Heart left ventricle (tissue), 16 donors: ENCODE results near the gene PSKH1. TPM values are rescaled to one million over a fixed set of nuclear protein-coding genes. Genes with fewer than 3 reads are reported as not detected.

ENCODE experiments used
- ATAC-seq, 4 donors: fragments of 200-7000 bp; cut with Tn5 transposase; one replicate each; pipeline ENCODE4 v1.9.1; 2020 to 2022; ENCODE audit warnings: moderate library complexity in 4 of 4, mild to moderate bottlenecking in 3 of 4, moderate number of reproducible peaks in 1 of 4
- DNase-seq, 5 donors: peaks; one replicate each; pipeline ENCODE4 v3.0.0-alpha.2; 2020
- H3K27ac ChIP-seq, 12 donors: fragments of 200-600 bp; sonication (generic) in 4 of 12; one replicate each; pipeline versions ENCODE4 v1.5.0 to v1.8.0; 2016 to 2022; ENCODE audit warnings: mild to moderate bottlenecking in 2 of 12
- H3K27me3 ChIP-seq, 9 donors: fragments of 200-600 bp; sonication (generic) in 2 of 9; one replicate each; pipeline versions ENCODE4 v1.5.1 to v1.8.0; 2016 to 2022; ENCODE audit warnings: mild to moderate bottlenecking in 3 of 9
- H3K36me3 ChIP-seq, 9 donors: fragments of 200-600 bp; sonication (generic) in 2 of 9; one replicate each; pipeline versions ENCODE4 v1.5.0 to v1.8.0; 2018 to 2022; ENCODE audit warnings: mild to moderate bottlenecking in 2 of 9
- H3K4me1 ChIP-seq, 12 donors: fragments of 200-600 bp; sonication (generic) in 4 of 12; one replicate each; pipeline versions ENCODE4 v1.5.0 to v1.8.0; 2016 to 2022; ENCODE audit warnings: mild to moderate bottlenecking in 3 of 12
- H3K4me3 ChIP-seq, 12 donors: fragments of 200-600 bp; sonication (generic) in 4 of 12; one replicate each; pipeline versions ENCODE4 v1.5.0 to v1.8.0; 2017 to 2022; ENCODE audit warnings: mild to moderate bottlenecking in 9 of 12, moderate library complexity in 4 of 12
- H3K9me3 ChIP-seq, 12 donors: fragments of 200-600 bp; sonication (generic) in 4 of 12; one replicate each; pipeline versions ENCODE4 v1.5.0 to v1.8.0; 2016 to 2022; ENCODE audit warnings: mild to moderate bottlenecking in 1 of 12
- POLR2A ChIP-seq, 2 donors: fragments of 450-650 bp; IDR thresholded peaks; one replicate each; pipeline ENCODE4 v1.6.1; 2017; ENCODE audit warnings: antibody characterized with exemption in 2 of 2, mild to moderate bottlenecking in 2 of 2, moderate library complexity in 2 of 2
- WGBS, 4 donors: extraction: QIAGEN DNeasy Blood & Tissue Kit in 2 of 4; methylation state at CpG; one replicate each; pipeline versions ENCODE4 v1.1.5 to v1.1.7; 2013 to 2018; 5-methylcytosine and 5-hydroxymethylcytosine counted together
- intact Hi-C, 10 donors: fragments of 100-400 bp; cut with DNase I; formaldehyde crosslinking; loops; one replicate each; pipeline versions ENCODE4 v1.11.1 to v1.14.2; 2022
- polyA plus RNA-seq, 2 donors: library from polyadenylated mRNA; stranded (reverse); fragments of 200-250 nt; gene quantifications; one replicate each; pipeline ENCODE4 v1.2.3, GENCODE V29; 2013
- total RNA-seq, 9 donors: library from RNA; depleted of rRNA in 2 of 9; stranded (reverse); fragments of >200 nt in 2 of 9; fragmentation: NEBNext Ultra II Directional in 3 of 9; extraction: Animal tissue kit (Norgen Biotek cat#: 25700) in 3 of 9; gene quantifications; one replicate each; pipeline versions ENCODE4 v1.1.0 to v1.2.4, GENCODE V29; 2016 to 2023
- TF ChIP-seq, protein P1 (sequence below), 12 donors: fragments of 200-600 bp; sonication (generic) in 4 of 12; IDR thresholded peaks; one replicate each; pipeline versions ENCODE4 v1.5.0 to v1.8.0; 2018 to 2022; ENCODE audit warnings: antibody characterized with exemption in 12 of 12, mild to moderate bottlenecking in 5 of 12
- donor health status: ischemic (EF 13 %, LVEDD 7.1; RV severe dilation, severe dysfunction).
- donor health status: healthy with polysubstance abuse.
- donor health status: DM: no; HTN: yes; CAD: no.
- donor health status: DM: no; HTN: no; CAD: no.
- donor health status: ischemic (EF 25% LVEDD 6.9; RV normal size, moderate dysfunction).
- donor health status: ischemic (EF 25% LVEDD 5.7; RV mildly dilated, moderate dysfunction).
- donor health status: healthy.
- donor health status: DM: yes; HTN: yes; CAD: no.
- donor health status: ischemic (EF 35%, LVEDD 5.7; RV mildly dilated, moderate dysfunction).
- donor health status: nonischemic (EF 11% LVEDD 7.7; RV severe dilation, severe dysfunction).
- donor health status: DM: yes; HTN: yes; CAD: no.
- donor health status: PGD.
- donor health status: ischemic (EF 29% LVEDD 5.4; RV normal size, mild dysfunction).
- donor health status: nonischemic (EF 23%, LVEDD 6.1; RV moderate dilation, normal function).

PSKH1 gene
- total and polyA plus RNA-seq, 11 donors, result 16.3 to 36.9 (median 21.6) TPM

DNA sequence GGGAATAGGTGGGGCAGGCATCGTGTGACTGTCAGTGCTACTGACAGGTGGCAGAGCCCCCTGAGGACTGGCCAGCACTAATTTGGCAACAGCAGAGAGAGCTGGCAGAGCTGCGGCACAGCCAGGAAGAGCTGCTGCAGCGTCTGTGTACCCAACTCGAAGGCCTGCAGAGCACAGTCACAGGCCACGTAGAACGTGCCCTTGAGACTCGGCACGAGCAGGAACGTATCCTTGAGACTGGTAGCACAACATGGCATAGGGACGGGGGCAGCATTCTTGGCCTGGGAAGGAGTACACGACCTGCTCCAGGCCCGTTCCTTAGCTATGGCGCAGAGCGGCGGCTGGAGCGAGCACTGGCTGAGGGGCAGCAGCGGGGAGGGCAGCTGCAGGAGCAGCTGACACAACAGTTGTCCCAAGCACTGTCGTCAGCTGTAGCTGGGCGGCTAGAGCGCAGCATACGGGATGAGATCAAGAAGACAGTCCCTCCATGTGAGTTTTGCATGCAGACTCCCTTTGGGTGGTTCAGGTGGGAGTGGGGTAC, 11.4 kb upstream of the PSKH1 start:
- H3K36me3 ChIP-seq, result peaks cover 0 to 97% (median 82%) of the 10 kb centered on the region in 9 donors
- DNase-seq (peak in 4 of 5 donors; percentile 42 to 84 (median 62)), ATAC-seq (peak; percentile 60 to 66 (median 62))
- peak overlapping the region; percentile 57 to 94 (median 84) for H3K27ac ChIP-seq
- TF ChIP-seq, protein P1, sequence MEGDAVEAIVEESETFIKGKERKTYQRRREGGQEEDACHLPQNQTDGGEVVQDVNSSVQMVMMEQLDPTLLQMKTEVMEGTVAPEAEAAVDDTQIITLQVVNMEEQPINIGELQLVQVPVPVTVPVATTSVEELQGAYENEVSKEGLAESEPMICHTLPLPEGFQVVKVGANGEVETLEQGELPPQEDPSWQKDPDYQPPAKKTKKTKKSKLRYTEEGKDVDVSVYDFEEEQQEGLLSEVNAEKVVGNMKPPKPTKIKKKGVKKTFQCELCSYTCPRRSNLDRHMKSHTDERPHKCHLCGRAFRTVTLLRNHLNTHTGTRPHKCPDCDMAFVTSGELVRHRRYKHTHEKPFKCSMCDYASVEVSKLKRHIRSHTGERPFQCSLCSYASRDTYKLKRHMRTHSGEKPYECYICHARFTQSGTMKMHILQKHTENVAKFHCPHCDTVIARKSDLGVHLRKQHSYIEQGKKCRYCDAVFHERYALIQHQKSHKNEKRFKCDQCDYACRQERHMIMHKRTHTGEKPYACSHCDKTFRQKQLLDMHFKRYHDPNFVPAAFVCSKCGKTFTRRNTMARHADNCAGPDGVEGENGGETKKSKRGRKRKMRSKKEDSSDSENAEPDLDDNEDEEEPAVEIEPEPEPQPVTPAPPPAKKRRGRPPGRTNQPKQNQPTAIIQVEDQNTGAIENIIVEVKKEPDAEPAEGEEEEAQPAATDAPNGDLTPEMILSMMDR (IDR thresholded peaks at IDR 0.05), result no peak
- TF ChIP-seq POLR2A (IDR thresholded peaks at IDR 0.05), result no peak
- H3K4me3 ChIP-seq, result no peak overlapping the region
- peaks cover 0 to 56% (median 32%) of the 10 kb centered on the region in 12 donors for H3K4me1 ChIP-seq
- intact Hi-C loops, result loop anchor here in 9 of 10 donors (2.0 to 10.0 kb wide), 8 partner anchors 45 to 163 kb away; no protein-coding TSS in a partner anchor
- WGBS, 4 donors, result 57 to 84% (median 71%) methylated on average over 16 to 21 of the region's 21 CpGs
- H3K9me3 ChIP-seq, result no peaks in the 10 kb centered on the region
- no peaks in the 10 kb centered on the region for H3K27me3 ChIP-seq

DNA sequence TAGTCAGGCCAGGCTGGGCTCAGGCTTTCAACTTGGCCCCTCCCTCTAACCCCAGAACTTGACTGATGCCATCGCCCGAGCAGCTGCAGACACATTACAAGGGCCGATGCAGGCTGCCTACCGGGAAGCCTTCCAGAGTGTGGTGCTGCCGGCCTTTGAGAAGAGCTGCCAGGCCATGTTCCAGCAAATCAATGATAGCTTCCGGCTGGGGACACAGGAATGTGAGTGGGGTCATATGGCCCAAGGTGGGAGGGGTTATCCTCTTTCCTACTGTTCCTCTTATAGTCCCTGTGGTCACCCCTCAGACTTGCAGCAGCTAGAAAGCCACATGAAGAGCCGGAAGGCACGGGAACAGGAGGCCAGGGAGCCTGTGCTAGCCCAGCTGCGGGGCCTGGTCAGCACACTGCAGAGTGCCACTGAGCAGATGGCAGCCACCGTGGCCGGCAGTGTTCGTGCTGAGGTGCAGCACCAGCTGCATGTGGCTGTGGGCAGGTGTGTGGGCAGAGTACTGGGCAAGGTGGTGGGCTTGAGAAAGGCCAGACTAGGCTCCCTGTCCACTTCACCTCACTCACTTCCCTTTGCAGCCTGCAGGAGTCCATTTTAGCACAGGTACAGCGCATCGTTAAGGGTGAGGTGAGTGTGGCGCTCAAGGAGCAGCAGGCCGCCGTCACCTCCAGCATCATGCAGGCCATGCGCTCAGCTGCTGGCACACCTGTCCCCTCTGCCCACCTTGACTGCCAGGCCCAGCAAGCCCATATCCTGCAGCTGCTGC, 10.5 kb upstream of the PSKH1 start:
- ATAC-seq (peak; percentile 62 to 85 (median 69)), DNase-seq (peak in 4 of 5 donors; percentile 78 to 88 (median 83))
- Histone ChIP-seq H3K27ac (peak overlapping the region; percentile 57 to 94 (median 84)), H3K36me3 (peaks cover 0 to 89% (median 73%) of the 10 kb centered on the region in 9 donors), H3K4me1 (peaks cover 0 to 56% (median 32%) of the 10 kb centered on the region in 12 donors), H3K9me3 (no peaks in the 10 kb centered on the region), H3K27me3 (no peaks in the 10 kb centered on the region), H3K4me3 (no peak overlapping the region)
- WGBS, 4 donors, result 52 to 61% (median 58%) methylated on average over 17 to 18 of the region's 18 CpGs
- TF ChIP-seq POLR2A (IDR thresholded peaks at IDR 0.05), result no peak
- TF ChIP-seq, protein P1 (IDR thresholded peaks at IDR 0.05), result peak in 3 of 12 donors; percentile 15 to 31 (median 16)
- intact Hi-C loops, result loop anchor here in 9 of 10 donors (2.0 to 10.0 kb wide), 8 partner anchors 44 to 162 kb away; no protein-coding TSS in a partner anchor

DNA sequence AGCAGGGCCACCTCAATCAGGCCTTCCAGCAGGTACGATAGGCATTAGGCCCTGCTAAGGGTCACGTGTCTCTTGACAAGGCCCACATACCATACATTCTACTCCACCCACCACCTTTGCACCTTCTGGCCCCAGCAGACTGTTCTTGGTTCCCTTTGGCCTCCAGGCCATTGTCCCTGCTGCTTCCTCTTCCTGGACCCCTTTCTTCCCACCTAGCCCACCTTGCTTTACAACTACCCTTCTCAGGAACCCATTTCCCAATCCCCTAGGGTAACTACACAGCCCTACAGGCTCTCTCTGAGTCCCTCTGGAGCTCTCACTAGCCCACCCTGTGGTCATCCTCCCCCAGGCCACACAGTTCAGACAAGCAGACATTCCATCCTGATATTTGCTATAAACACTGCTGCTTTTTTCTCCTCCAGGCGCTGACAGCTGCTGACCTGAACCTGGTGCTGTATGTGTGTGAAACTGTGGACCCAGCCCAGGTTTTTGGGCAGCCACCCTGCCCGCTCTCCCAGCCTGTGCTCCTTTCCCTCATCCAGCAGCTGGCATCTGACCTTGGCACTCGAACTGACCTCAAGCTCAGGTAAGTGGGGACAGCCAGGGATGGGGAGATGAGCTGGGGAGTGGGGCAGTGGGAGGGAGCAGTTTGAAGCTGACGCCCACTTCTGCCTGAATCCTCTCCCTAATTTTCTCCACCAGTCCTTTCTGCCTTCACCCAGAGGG, 9.7 kb upstream of the PSKH1 start:
- no peak for ATAC-seq
- H3K9me3 ChIP-seq, result no peaks in the 10 kb centered on the region
- TF ChIP-seq POLR2A (IDR thresholded peaks at IDR 0.05), result no peak
- TF ChIP-seq, protein P1 (IDR thresholded peaks at IDR 0.05), result no peak
- intact Hi-C loops, result loop anchor here in 9 of 10 donors (2.0 to 10.0 kb wide), 8 partner anchors 43 to 161 kb away; no protein-coding TSS in a partner anchor
- H3K27ac ChIP-seq, result peak overlapping the region; percentile 44 to 94 (median 78)
- H3K27me3 ChIP-seq, result no peaks in the 10 kb centered on the region
- no peak overlapping the region for H3K4me3 ChIP-seq
- H3K4me1 ChIP-seq, result peaks cover 0 to 56% (median 32%) of the 10 kb centered on the region in 12 donors
- peaks cover 0 to 81% (median 66%) of the 10 kb centered on the region in 9 donors for H3K36me3 ChIP-seq
- DNase-seq, result no peak
- 66 to 83% (median 70%) methylated on average over 5 to 6 of the region's 6 CpGs for WGBS, 4 donors
